Upper lobe of right lung (tissue), 1 donor: ENCODE data around the gene PRKG1. TPM values are rescaled to one million over a fixed set of nuclear protein-coding genes. Genes with fewer than 3 reads are reported as not detected.

Experiments
- ATAC-seq: fragments of 200-7000 bp; cut with Tn5 transposase; one replicate; pipeline ENCODE4 v1.9.1; 2020; ENCODE audit warnings: mild to moderate bottlenecking, moderate library complexity
- DNase-seq: peaks from one replicate; pipeline ENCODE4 v3.0.0-alpha.2; 2020
- H3K27ac ChIP-seq: fragments of 200-600 bp; one replicate; pipeline ENCODE4 v1.8.0; 2022
- H3K27me3 ChIP-seq: fragments of 200-600 bp; one replicate; pipeline ENCODE4 v1.8.0; 2022; ENCODE audit warnings: mild to moderate bottlenecking
- H3K36me3 ChIP-seq: fragments of 200-600 bp; one replicate; pipeline ENCODE4 v1.8.0; 2022
- H3K4me1 ChIP-seq: fragments of 200-600 bp; one replicate; pipeline ENCODE4 v1.8.0; 2022
- H3K4me3 ChIP-seq: fragments of 200-600 bp; one replicate; pipeline ENCODE4 v1.8.0; 2022; ENCODE audit warnings: mild to moderate bottlenecking
- H3K9me3 ChIP-seq: fragments of 200-600 bp; one replicate; pipeline ENCODE4 v1.8.0; 2022
- CTCF ChIP-seq: fragments of 200-600 bp; IDR thresholded peaks from one replicate; pipeline ENCODE4 v1.8.0; 2022; ENCODE audit warnings: antibody characterized with exemption
- intact Hi-C: fragments of 100-400 bp; cut with DNase I; formaldehyde crosslinking; loops from one replicate; pipeline ENCODE4 v1.11.0; 2022
- total RNA-seq: library from RNA; stranded (reverse); fragmentation: NEBNext Ultra II Directional; extraction: Animal tissue kit (Norgen Biotek cat#: 25700); gene quantifications from one replicate; pipeline ENCODE4 v1.2.1, GENCODE V29; 2021
- donor health status: DM: no; HTN: yes; CAD: no; lungs with severe emphysema.

The PRKG1 gene
- total RNA-seq, 1 donor from 2014 or later: 30.0 TPM

DNA sequence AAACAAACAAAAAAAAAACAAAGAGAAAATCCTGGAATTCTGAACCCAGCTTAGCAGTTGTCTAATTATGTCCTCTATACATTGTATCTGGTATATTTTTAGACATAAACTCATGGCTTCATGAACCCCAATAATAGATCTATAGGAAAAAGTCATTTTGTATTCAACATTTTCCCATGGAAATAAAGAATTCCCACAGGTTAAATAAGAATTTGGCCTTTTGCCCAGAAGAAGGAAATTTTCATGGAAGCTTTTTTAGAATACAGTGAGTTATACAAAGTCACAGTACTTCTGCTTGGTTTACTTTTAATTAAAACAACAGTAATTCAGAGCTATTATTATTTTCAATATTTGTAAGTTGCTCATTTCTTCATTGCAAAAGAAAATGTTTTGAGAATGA, 2.1 kb upstream of the PRKG1 start:
- Histone ChIP-seq H3K4me3 (no peak overlapping the region), H3K4me1 (no peaks in the 10 kb centered on the region), H3K27me3 (no peaks in the 10 kb centered on the region), H3K27ac (no peak overlapping the region), H3K9me3 (no peaks in the 10 kb centered on the region), H3K36me3 (no peaks in the 10 kb centered on the region)
- no peak for ATAC-seq
- intact Hi-C loops: no loop called here
- no peak for TF ChIP-seq CTCF
- DNase-seq: no peak

GRCh38 chr10:51072921-51073434, 1.3 kb upstream of the PRKG1 start:
- peak overlapping the region; percentile 60 for H3K4me3 ChIP-seq
- no peak for TF ChIP-seq CTCF
- H3K27ac ChIP-seq: no peak overlapping the region
- H3K36me3 ChIP-seq: no peaks in the 10 kb centered on the region
- ATAC-seq: no peak
- H3K27me3 ChIP-seq: no peaks in the 10 kb centered on the region
- H3K4me1 ChIP-seq: no peaks in the 10 kb centered on the region
- no peak for DNase-seq
- intact Hi-C loops: no loop called here
- no peaks in the 10 kb centered on the region for H3K9me3 ChIP-seq

DNA sequence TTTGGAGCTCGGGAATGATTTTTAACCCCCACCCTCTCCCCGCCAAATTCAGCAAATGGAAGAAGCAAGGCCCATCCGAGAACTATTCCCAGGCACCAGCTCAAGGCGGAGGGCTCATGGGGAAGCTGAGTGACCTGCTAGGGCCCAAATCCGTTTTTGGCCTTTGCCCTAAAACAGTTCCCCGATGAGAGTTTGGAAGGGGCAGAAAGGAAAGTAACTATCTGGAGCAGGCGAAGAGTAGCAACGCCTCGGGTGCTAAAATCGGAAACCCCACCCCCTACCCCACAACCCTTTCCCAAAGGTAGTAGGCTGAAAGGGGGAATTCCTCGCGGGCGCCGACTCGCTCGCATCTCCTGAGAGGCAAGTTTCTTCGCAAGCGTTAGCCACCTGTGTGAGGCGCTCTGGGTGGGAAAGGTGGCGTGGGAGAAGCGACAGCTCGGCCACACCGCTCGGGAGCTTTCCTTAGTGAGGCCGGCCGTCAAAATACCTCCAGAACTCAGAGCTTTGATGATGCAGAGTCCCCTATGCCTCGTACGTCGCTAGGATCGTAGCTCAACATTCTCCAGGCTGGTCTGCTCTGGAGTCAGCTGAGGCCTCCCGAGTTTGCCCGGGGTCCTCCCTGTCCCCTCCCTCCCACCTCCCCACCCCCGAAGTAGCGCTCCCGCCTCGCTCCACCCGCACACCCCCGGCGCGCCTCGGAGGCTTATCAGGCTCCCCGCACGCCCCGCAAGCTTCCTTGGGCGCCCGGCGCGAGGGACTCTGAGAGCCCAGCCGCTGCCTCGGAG, 642 bp upstream of the PRKG1 start:
- no peak for DNase-seq
- no peak for TF ChIP-seq CTCF
- peak overlapping the region; percentile 38 for H3K27ac ChIP-seq
- H3K27me3 ChIP-seq: no peaks in the 10 kb centered on the region
- no peaks in the 10 kb centered on the region for H3K9me3 ChIP-seq
- peak overlapping the region; percentile 60 for H3K4me3 ChIP-seq
- intact Hi-C loops: no loop called here
- no peaks in the 10 kb centered on the region for H3K36me3 ChIP-seq
- ATAC-seq: peak; percentile 61
- no peaks in the 10 kb centered on the region for H3K4me1 ChIP-seq

GRCh38 chr10:51075043-51075872, 971 bp downstream of the PRKG1 start:
- no peaks in the 10 kb centered on the region for H3K9me3 ChIP-seq
- ATAC-seq (no peak), DNase-seq (no peak)
- TF ChIP-seq CTCF: no peak
- H3K27me3 ChIP-seq: no peaks in the 10 kb centered on the region
- no peak overlapping the region for H3K27ac ChIP-seq
- H3K36me3 ChIP-seq: no peaks in the 10 kb centered on the region
- H3K4me1 ChIP-seq: no peaks in the 10 kb centered on the region
- intact Hi-C loops: no loop called here
- peak overlapping the region; percentile 60 for H3K4me3 ChIP-seq

DNA sequence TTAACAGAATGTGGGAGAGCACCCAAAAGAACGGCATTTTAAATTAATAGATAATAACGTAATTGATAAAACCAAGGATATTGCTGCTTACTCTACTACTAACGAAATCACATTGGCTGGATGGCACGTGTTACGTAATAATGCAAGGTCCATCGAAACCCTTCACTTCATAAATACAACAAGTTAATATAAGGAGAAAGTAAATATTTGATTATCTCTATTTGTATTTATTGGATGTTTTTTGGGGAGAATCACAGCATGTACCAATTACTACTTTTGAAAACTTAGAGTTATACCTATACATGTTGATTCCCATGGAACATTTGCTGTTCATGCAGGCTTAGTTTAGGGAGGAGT, 1.6 kb downstream of the PRKG1 start:
- no peak for DNase-seq
- H3K36me3 ChIP-seq: no peaks in the 10 kb centered on the region
- no peak for TF ChIP-seq CTCF
- H3K9me3 ChIP-seq: no peaks in the 10 kb centered on the region
- no peak for ATAC-seq
- no peaks in the 10 kb centered on the region for H3K4me1 ChIP-seq
- peak overlapping the region; percentile 60 for H3K4me3 ChIP-seq
- H3K27me3 ChIP-seq: no peaks in the 10 kb centered on the region
- H3K27ac ChIP-seq: no peak overlapping the region
- intact Hi-C loops: no loop called here
